ENCODE results near the gene ITGB5. TPM values are rescaled to one million over a fixed set of nuclear protein-coding genes. Genes with fewer than 3 reads are reported as not detected.

The ITGB5 gene
- total and polyA plus RNA-seq, 2 donors (not counting 1 experiment from before 2014, with no cell fraction given), result 99.7 to 196 TPM

DNA sequence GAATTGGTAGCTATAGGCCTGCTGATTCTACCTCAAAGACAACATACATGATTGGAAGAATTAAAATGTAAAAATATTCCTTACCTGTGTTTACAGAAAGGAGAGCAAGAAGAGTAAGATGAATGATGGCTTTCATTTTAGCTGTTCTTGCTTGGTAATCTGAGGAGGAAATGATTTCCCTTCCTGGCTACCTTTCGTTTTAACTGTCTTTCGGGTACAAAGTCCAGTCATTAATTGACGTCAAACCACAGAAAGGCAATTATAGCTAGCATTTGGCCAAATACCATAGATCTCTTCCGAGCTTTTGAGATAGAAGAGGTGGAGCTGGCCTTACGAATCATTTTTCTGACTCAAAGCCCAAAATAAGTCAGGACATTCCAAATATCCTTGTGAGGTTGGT, 47.4 kb upstream of the ITGB5 start, which contains the start of gene MUC13:
MUC13 (minus strand) TSS at position 175 of the 400 bp plus-strand sequence; CDS start at position 136, 39 bp downstream.
- H2AFZ ChIP-seq (ENCODE audit: low read length), result no peak within 1 kb of the TSS
- no peak within 1 kb of the TSS for H3K27ac ChIP-seq (ENCODE audit: insufficient read depth, low read length)
- H3K9me3 ChIP-seq (ENCODE audit: control insufficient read depth, insufficient read depth, low read depth, low read length), result no peaks in the 10 kb centered on the region
- H4K20me1 ChIP-seq (ENCODE audit: control insufficient read depth, extremely low read depth, insufficient read depth, low read length), result no peaks in the 10 kb centered on the region
- no peak within 1 kb of the TSS for H3K4me2 ChIP-seq (ENCODE audit: extremely low read depth, insufficient read depth, low read length)
- no peaks in the 10 kb centered on the region for H3K4me1 ChIP-seq (ENCODE audit: control insufficient read depth, extremely low read depth, insufficient read depth, low read length)
- DNase-seq (ENCODE audit: low read depth in 2 of 2), result no peak
- H3K4me3 ChIP-seq (replicated peaks in 1 of 4; ENCODE audit: control extremely low read depth in 1 of 4, insufficient read depth in 1 of 4, low read depth in 3 of 4, low read length in 4 of 4), result no peak within 1 kb of the TSS
- H3K27me3 ChIP-seq (ENCODE audit: control insufficient read depth, insufficient read depth, low read length), result no peaks in the 10 kb centered on the region
- H3K36me3 ChIP-seq (ENCODE audit: control insufficient read depth, insufficient read depth, low read length), result no peaks in the 10 kb centered on the region
- no peak within 1 kb of the TSS for H3K9ac ChIP-seq (ENCODE audit: insufficient read depth, low read length)
- H3K79me2 ChIP-seq (ENCODE audit: control insufficient read depth, insufficient read depth, low read length), result no peaks in the 10 kb centered on the region
- TF ChIP-seq CTCF (conservative IDR thresholded peaks at IDR 0.05 in 1 of 2, IDR thresholded peaks at IDR 0.05 in 1 of 2; ENCODE audit: low read depth in 1 of 2, low read length in 2 of 2), result no peak
- TF ChIP-seq EZH2 (IDR thresholded peaks at IDR 0.05; ENCODE audit: low read length, missing control alignments), result no peak

DNA sequence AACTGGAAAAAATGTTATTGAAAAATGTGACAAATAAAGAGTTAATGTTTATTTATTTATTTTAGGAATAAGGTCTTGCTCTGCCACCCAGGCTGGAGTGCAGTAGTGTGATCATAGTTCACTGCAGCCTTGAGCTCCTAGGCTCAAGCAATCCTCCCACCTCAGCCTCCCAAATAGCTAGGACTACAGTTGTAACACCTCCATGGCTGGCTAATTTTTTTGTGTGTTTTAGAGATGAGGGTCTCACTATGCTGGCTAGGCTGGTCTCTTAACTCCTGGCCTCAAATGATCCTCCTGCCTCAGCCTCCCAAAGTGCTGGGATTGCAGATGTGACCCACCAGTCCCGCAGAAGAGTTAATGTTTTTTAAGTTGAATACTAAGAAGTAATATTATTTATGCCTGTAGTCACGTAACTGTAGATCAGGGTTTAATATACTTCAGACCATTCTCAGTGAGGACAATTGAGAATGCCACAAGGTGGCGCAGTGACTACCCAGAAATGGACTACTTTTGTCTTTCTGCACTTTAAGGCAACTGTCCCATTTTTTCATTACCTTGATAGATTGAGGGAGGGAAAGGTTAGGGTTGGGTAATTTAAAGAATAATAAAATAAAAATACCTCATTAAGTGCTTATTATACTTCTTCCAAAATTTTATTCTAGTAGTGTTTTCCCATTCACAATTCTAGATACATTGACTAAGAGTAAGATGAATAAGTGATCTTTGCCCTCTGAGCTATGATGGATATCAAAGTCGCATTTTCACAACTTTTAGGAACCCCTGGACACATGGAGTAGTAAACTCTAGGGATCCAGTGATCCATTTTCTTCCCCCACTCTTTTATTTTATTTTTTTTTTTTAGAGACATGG, 41.4 kb upstream of the ITGB5 start:
- TF ChIP-seq EZH2 (IDR thresholded peaks at IDR 0.05; ENCODE audit: low read length, missing control alignments) (no peak), CTCF (conservative IDR thresholded peaks at IDR 0.05 in 1 of 2, IDR thresholded peaks at IDR 0.05 in 1 of 2; ENCODE audit: low read depth in 1 of 2, low read length in 2 of 2) (peak; percentile 74 to 82)
- Histone ChIP-seq H3K27ac (ENCODE audit: insufficient read depth, low read length) (no peak overlapping the region), H2AFZ (ENCODE audit: low read length) (no peak overlapping the region), H3K36me3 (ENCODE audit: control insufficient read depth, insufficient read depth, low read length) (no peaks in the 10 kb centered on the region), H3K4me2 (ENCODE audit: extremely low read depth, insufficient read depth, low read length) (no peak overlapping the region), H3K4me3 (replicated peaks in 1 of 4; ENCODE audit: control extremely low read depth in 1 of 4, insufficient read depth in 1 of 4, low read depth in 3 of 4, low read length in 4 of 4) (no peak overlapping the region), H3K9me3 (ENCODE audit: control insufficient read depth, insufficient read depth, low read depth, low read length) (no peaks in the 10 kb centered on the region), H3K9ac (ENCODE audit: insufficient read depth, low read length) (no peak overlapping the region), H3K4me1 (ENCODE audit: control insufficient read depth, extremely low read depth, insufficient read depth, low read length) (no peaks in the 10 kb centered on the region), H3K79me2 (ENCODE audit: control insufficient read depth, insufficient read depth, low read length) (no peaks in the 10 kb centered on the region), H3K27me3 (ENCODE audit: control insufficient read depth, insufficient read depth, low read length) (no peaks in the 10 kb centered on the region), H4K20me1 (ENCODE audit: control insufficient read depth, extremely low read depth, insufficient read depth, low read length) (no peaks in the 10 kb centered on the region)
- peak; percentile 61 to 82 for DNase-seq (ENCODE audit: low read depth in 2 of 2)

- no peak overlapping the region for H2AFZ ChIP-seq (ENCODE audit: low read length)
- H3K4me3 ChIP-seq (replicated peaks in 1 of 4; ENCODE audit: control extremely low read depth in 1 of 4, insufficient read depth in 1 of 4, low read depth in 3 of 4, low read length in 4 of 4), result no peak overlapping the region
- H3K4me1 ChIP-seq (ENCODE audit: control insufficient read depth, extremely low read depth, insufficient read depth, low read length), result no peaks in the 10 kb centered on the region
- no peak overlapping the region for H3K9ac ChIP-seq (ENCODE audit: insufficient read depth, low read length)
- H4K20me1 ChIP-seq (ENCODE audit: control insufficient read depth, extremely low read depth, insufficient read depth, low read length), result no peaks in the 10 kb centered on the region
- H3K79me2 ChIP-seq (ENCODE audit: control insufficient read depth, insufficient read depth, low read length), result no peaks in the 10 kb centered on the region
- no peak overlapping the region for H3K27ac ChIP-seq (ENCODE audit: insufficient read depth, low read length)
- H3K36me3 ChIP-seq (ENCODE audit: control insufficient read depth, insufficient read depth, low read length), result no peaks in the 10 kb centered on the region
- TF ChIP-seq EZH2 (IDR thresholded peaks at IDR 0.05; ENCODE audit: low read length, missing control alignments), result no peak
- no peak for TF ChIP-seq CTCF (conservative IDR thresholded peaks at IDR 0.05 in 1 of 2, IDR thresholded peaks at IDR 0.05 in 1 of 2; ENCODE audit: low read depth in 1 of 2, low read length in 2 of 2)
- peak in 1 of 2 donors; percentile 24 for DNase-seq (ENCODE audit: low read depth in 2 of 2)
- no peaks in the 10 kb centered on the region for H3K9me3 ChIP-seq (ENCODE audit: control insufficient read depth, insufficient read depth, low read depth, low read length)
- H3K27me3 ChIP-seq (ENCODE audit: control insufficient read depth, insufficient read depth, low read length), result no peaks in the 10 kb centered on the region
- no peak overlapping the region for H3K4me2 ChIP-seq (ENCODE audit: extremely low read depth, insufficient read depth, low read length)
Measured at GRCh38 chr3:124927574-124928045, 40.4 kb upstream of the ITGB5 start.

Data from fibroblast of lung (primary cell).